KMS-11 (cell line): Measurements from ENCODE around the gene DBH.

Source experiments
- H2AFZ ChIP-seq: fragments of 200-600 bp; sonication (generic); 2 replicates; pipeline ENCODE4 v1.6.1; 2016; ENCODE audit warnings: antibody characterized with exemption, mixed run types, low read depth
- H3K27ac ChIP-seq: fragments of 200-600 bp; sonication (generic); 2 replicates; pipeline ENCODE4 v1.6.1; 2016; ENCODE audit warnings: mild to moderate bottlenecking, mixed run types
- H3K27me3 ChIP-seq: fragments of 200-600 bp; sonication (generic); 2 replicates; pipeline ENCODE4 v1.6.1; 2017; ENCODE audit warnings: mild to moderate bottlenecking, low read depth, mixed run types, moderate library complexity; ENCODE audit not compliant: insufficient read depth
- H3K36me3 ChIP-seq: fragments of 200-600 bp; sonication (generic); 2 replicates; pipeline ENCODE4 v1.6.1; 2017; ENCODE audit warnings: mild to moderate bottlenecking, mixed run types; ENCODE audit not compliant: insufficient read depth
- H3K4me1 ChIP-seq: fragments of 200-600 bp; sonication (generic); 2 replicates; pipeline ENCODE4 v1.6.1; 2016; ENCODE audit warnings: mild to moderate bottlenecking, low read depth, mixed run types; ENCODE audit not compliant: poor library complexity, severe bottlenecking
- H3K4me2 ChIP-seq: fragments of 200-600 bp; sonication (generic); 2 replicates; pipeline ENCODE4 v1.7.0; 2016; ENCODE audit warnings: mild to moderate bottlenecking, mixed run types
- H3K4me3 ChIP-seq: fragments of 200-600 bp; sonication (generic); IDR thresholded peaks from 2 replicates; pipeline ENCODE4 v1.6.1; 2017; ENCODE audit warnings: low read depth, low read length, mixed read lengths; ENCODE audit not compliant: insufficient read depth
- H3K79me2 ChIP-seq: fragments of 200-600 bp; sonication (generic); 2 replicates; pipeline ENCODE4 v1.6.1; 2016; ENCODE audit warnings: low read depth, mixed run types; ENCODE audit not compliant: insufficient read depth
- H3K9ac ChIP-seq: fragments of 200-600 bp; sonication (generic); 2 replicates; pipeline ENCODE4 v1.6.1; 2016; ENCODE audit warnings: mild to moderate bottlenecking, mixed run types
- H4K20me1 ChIP-seq: fragments of 200-600 bp; sonication (generic); 2 replicates; pipeline ENCODE4 v1.6.1; 2016; ENCODE audit warnings: mild to moderate bottlenecking, mixed run types; ENCODE audit not compliant: insufficient read depth
- TF ChIP-seq, protein P1 (sequence below): fragments of 200-600 bp; sonication (generic); conservative IDR thresholded peaks from 2 replicates; pipeline ENCODE4 v1.6.1; 2017; ENCODE audit warnings: low read depth, mild to moderate bottlenecking, antibody characterized with exemption, low read length, moderate library complexity, mixed read lengths

Gene DBH

DNA sequence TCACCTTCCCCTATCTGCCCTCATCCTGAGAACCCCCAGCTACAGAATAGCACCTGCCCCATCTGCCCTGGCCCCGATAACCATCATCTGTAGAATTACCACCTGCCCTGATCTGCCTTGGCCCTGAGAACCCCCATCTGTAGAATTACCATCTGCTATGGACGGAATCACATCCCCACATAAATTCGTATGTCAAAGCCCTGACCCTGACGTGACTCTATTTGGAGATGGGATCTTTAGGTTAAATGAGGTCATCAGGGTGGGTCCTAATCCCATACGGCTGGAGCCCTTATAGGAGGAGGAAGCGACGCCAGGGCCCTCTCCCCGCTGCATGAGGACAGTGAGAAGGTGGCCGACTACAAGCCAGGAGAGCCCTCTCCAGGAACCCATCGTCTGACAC is 69.4 kb downstream of the DBH start:
- Histone ChIP-seq H3K79me2 (no peaks in the 10 kb centered on the region), H3K36me3 (no peaks in the 10 kb centered on the region), H3K9ac (no peak overlapping the region), H4K20me1 (no peaks in the 10 kb centered on the region), H3K4me3 (no peak overlapping the region), H3K4me2 (no peak overlapping the region), H3K27ac (no peak overlapping the region), H2AFZ (no peak overlapping the region), H3K27me3 (peaks cover 81% of the 10 kb centered on the region), H3K4me1 (no peaks in the 10 kb centered on the region)
- TF ChIP-seq, protein P1, sequence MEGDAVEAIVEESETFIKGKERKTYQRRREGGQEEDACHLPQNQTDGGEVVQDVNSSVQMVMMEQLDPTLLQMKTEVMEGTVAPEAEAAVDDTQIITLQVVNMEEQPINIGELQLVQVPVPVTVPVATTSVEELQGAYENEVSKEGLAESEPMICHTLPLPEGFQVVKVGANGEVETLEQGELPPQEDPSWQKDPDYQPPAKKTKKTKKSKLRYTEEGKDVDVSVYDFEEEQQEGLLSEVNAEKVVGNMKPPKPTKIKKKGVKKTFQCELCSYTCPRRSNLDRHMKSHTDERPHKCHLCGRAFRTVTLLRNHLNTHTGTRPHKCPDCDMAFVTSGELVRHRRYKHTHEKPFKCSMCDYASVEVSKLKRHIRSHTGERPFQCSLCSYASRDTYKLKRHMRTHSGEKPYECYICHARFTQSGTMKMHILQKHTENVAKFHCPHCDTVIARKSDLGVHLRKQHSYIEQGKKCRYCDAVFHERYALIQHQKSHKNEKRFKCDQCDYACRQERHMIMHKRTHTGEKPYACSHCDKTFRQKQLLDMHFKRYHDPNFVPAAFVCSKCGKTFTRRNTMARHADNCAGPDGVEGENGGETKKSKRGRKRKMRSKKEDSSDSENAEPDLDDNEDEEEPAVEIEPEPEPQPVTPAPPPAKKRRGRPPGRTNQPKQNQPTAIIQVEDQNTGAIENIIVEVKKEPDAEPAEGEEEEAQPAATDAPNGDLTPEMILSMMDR = no peak

DNA sequence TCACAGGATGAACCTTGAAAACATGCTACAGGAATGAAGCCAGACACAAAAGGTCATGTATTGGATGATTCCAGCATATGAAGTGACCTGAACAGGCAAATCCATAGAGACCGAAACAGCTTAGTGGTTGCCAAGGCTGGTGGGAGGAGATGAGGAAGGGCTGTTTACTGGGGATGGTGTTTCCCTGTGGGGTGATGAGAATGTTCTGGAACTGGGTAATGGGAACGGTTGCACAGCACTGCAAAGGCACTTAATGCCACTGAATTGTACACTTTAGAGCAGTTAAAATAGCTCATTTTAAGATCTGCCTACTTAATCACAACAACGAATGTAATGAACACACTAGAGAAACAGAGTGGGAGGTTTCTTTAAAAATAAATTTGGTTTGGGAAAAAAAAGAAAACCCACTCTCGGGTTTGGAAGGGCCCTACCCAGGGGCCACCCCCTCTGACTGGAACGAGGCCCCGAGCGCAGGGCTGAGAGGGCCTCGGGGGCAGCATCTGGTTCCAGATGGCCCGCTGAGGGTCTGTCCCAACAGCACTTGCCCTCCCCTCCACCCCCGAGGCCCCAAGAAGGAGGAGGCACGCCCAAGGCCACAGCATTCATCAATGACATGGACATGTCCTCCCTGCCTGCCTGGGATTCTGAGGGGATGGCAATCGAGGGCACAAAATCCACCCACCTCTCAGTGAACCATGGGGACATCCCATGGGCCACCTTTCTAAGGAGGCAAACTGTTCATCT is 70.3 kb downstream of the DBH start:
- H3K4me1 ChIP-seq = no peaks in the 10 kb centered on the region
- no peak overlapping the region for H3K9ac ChIP-seq
- no peak overlapping the region for H2AFZ ChIP-seq
- H3K79me2 ChIP-seq = no peaks in the 10 kb centered on the region
- H3K36me3 ChIP-seq = no peaks in the 10 kb centered on the region
- H3K4me3 ChIP-seq = no peak overlapping the region
- no peaks in the 10 kb centered on the region for H4K20me1 ChIP-seq
- TF ChIP-seq, protein P1 = no peak
- H3K27ac ChIP-seq = no peak overlapping the region
- H3K27me3 ChIP-seq = peaks cover 80% of the 10 kb centered on the region
- H3K4me2 ChIP-seq = no peak overlapping the region

DNA sequence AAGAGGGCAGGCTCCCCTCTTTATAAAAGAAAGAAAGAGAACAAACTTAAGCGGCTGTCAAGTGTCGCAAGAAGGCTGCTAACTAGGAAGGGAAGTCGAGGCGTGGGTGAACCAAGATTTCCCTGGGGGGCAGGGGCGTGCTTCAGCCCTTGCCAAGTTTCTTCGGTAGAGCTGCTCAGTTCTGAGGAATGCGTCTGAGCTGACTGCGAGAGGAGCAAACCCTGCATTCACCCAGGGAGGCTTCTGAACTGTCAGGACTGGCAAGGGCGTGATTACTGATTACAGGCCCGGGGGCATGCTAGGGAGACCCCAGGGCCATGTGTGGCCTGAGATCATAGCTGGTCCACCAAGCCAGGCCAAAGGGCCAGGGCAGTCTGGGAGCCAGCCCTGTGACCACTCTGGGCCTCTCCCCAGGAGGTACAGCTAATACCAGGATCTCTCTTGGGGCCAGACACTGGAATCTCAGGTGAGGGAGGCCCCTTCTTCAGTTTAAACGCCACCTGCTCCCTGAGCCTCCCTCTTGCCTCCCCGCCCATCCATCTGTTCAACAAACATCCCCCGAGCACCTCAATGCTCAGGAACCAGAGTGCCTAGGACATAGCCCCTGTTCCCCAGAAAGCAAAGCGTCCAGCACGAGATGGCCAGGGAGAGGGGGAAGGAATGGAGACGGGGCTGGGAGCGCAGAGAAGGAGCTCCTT is 71.1 kb downstream of the DBH start:
- Histone ChIP-seq H3K27ac (no peak overlapping the region), H2AFZ (no peak overlapping the region), H3K36me3 (no peaks in the 10 kb centered on the region), H3K9ac (no peak overlapping the region), H3K4me2 (no peak overlapping the region), H3K79me2 (no peaks in the 10 kb centered on the region), H3K27me3 (peaks cover 72% of the 10 kb centered on the region), H4K20me1 (no peaks in the 10 kb centered on the region), H3K4me3 (no peak overlapping the region), H3K4me1 (no peaks in the 10 kb centered on the region)
- TF ChIP-seq, protein P1 = no peak

DNA sequence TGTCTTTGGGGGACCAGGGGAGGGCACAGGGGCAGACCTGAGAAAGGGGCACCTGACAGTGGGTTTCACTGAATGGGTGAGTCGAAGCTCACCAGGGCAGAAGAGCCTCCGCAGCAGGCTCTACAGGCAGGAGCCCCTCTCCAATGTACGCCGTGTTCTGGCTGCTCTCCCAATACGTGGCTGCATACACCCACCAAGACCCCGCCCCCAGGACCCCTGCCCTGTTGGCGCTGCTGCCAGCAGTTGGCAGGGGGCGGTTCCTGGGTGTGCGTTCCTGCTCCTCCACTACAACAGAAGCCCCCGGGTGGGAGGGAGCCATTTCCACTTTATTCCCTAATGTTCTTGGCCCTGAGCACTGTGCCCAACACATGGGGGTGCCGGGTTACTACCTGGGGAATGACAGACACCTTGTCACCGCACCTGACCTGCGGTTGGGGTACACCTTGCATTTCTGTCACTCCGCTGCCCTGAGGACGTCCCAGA is 71.6 kb downstream of the DBH start:
- H3K27me3 ChIP-seq = peaks cover 70% of the 10 kb centered on the region
- no peaks in the 10 kb centered on the region for H3K79me2 ChIP-seq
- TF ChIP-seq, protein P1 = no peak
- no peak overlapping the region for H3K4me3 ChIP-seq
- no peak overlapping the region for H3K9ac ChIP-seq
- H3K36me3 ChIP-seq = no peaks in the 10 kb centered on the region
- no peaks in the 10 kb centered on the region for H4K20me1 ChIP-seq
- no peak overlapping the region for H3K27ac ChIP-seq
- no peaks in the 10 kb centered on the region for H3K4me1 ChIP-seq
- H3K4me2 ChIP-seq = no peak overlapping the region
- H2AFZ ChIP-seq = no peak overlapping the region
